ENCODE data around the gene NLGN4X.

The NLGN4X gene

DNA sequence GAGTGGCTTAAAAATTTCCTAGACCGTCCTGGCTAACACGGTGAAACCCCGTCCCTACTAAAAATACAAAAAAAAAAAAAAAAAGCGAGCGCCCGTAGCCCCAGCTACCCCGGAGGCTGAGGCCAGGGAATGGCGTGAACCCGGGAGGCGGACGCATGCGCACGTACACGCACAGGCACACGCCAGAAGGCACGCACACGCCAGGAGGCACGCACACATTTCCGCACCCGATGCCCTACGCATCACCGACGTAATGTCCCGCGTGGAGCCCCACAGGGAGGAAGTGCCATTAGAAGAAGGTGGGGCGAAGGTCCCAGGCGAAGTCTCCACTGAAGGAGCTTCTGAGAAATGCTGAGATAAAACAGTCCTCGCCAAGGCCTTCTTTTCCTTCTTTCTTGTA, 41.4 kb downstream of the NLGN4X start:
- Histone ChIP-seq H4K20me1 (ENCODE audit: low read depth, low read length) (no peaks in the 10 kb centered on the region), H3F3A (ENCODE audit: insufficient read depth) (no peaks in the 10 kb centered on the region)
- no peak for TF ChIP-seq EZH2phosphoT487 (conservative IDR thresholded peaks at IDR 0.05; ENCODE audit: low read length)
- TF ChIP-seq, protein P1, sequence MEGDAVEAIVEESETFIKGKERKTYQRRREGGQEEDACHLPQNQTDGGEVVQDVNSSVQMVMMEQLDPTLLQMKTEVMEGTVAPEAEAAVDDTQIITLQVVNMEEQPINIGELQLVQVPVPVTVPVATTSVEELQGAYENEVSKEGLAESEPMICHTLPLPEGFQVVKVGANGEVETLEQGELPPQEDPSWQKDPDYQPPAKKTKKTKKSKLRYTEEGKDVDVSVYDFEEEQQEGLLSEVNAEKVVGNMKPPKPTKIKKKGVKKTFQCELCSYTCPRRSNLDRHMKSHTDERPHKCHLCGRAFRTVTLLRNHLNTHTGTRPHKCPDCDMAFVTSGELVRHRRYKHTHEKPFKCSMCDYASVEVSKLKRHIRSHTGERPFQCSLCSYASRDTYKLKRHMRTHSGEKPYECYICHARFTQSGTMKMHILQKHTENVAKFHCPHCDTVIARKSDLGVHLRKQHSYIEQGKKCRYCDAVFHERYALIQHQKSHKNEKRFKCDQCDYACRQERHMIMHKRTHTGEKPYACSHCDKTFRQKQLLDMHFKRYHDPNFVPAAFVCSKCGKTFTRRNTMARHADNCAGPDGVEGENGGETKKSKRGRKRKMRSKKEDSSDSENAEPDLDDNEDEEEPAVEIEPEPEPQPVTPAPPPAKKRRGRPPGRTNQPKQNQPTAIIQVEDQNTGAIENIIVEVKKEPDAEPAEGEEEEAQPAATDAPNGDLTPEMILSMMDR (IDR thresholded peaks at IDR 0.05; ENCODE audit: insufficient read depth, low read length, poor library complexity, severe bottlenecking): no peak

DNA sequence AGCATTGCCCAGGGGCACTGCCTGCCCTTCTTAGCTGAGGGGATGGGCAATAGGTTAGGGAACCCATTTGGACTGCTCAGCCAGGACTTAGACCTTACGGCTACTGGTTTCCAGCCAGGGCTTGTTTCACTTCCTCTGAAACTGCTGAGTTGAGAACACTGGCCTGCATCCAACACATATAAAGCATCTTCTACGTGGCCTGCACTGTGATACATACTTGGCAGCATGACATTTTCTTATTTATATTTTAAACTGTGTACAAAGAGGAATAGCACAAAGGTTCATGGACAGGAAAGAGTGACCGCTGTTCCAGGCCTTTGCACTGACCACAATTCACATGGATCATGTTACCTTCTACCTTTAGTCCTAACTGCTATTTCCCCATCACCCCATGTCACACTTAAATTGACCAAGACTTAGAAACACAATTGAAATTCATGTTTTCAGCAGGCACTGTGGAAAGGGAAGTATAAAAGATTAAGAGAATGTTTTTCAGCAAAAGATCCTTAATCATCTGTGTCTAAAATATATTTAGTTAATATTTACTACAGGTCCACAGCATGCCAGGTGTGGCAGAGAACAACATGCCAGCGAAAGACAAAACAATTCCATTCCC, 43.7 kb downstream of the NLGN4X start:
- H3K36me3 ChIP-seq (ENCODE audit: low read length): no peaks in the 10 kb centered on the region
- no peaks in the 10 kb centered on the region for H3K27me3 ChIP-seq (ENCODE audit: low read length)
- no peak overlapping the region for H3K27ac ChIP-seq (ENCODE audit: low read depth, low read length)
- no peak for TF ChIP-seq EZH2phosphoT487 (conservative IDR thresholded peaks at IDR 0.05; ENCODE audit: low read length)
- TF ChIP-seq, protein P1 (IDR thresholded peaks at IDR 0.05; ENCODE audit: insufficient read depth, low read length, poor library complexity, severe bottlenecking): no peak
- H2AFZ ChIP-seq (ENCODE audit: low read depth, low read length, severe bottlenecking): no peak overlapping the region
- no peak overlapping the region for H3K4me2 ChIP-seq (ENCODE audit: low read depth, low read length, poor library complexity, severe bottlenecking)
- no peaks in the 10 kb centered on the region for H3K9me2 ChIP-seq (replicated peaks; ENCODE audit: insufficient read depth, low read length)
- no peak overlapping the region for H3K4me3 ChIP-seq (ENCODE audit: insufficient read depth, low read length, poor library complexity, severe bottlenecking)
- H3K79me2 ChIP-seq (ENCODE audit: insufficient read depth, low read length): no peaks in the 10 kb centered on the region
- no peaks in the 10 kb centered on the region for H4K20me1 ChIP-seq (ENCODE audit: low read depth, low read length)
- no peaks in the 10 kb centered on the region for H3F3A ChIP-seq (ENCODE audit: insufficient read depth)
- no peak overlapping the region for H3K9ac ChIP-seq (ENCODE audit: low read length)
- no peaks in the 10 kb centered on the region for H3K9me3 ChIP-seq (ENCODE audit: insufficient read depth, low read length)

More for the DNA sequence above, 41.4 kb downstream of the NLGN4X start:
- Histone ChIP-seq H3K79me2 (ENCODE audit: insufficient read depth, low read length) (no peaks in the 10 kb centered on the region), H3K4me3 (ENCODE audit: insufficient read depth, low read length, poor library complexity, severe bottlenecking) (no peak overlapping the region), H3K27ac (ENCODE audit: low read depth, low read length) (no peak overlapping the region), H3K9me3 (ENCODE audit: insufficient read depth, low read length) (no peaks in the 10 kb centered on the region), H2AFZ (ENCODE audit: low read depth, low read length, severe bottlenecking) (no peak overlapping the region), H3K9ac (ENCODE audit: low read length) (no peak overlapping the region), H3K36me3 (ENCODE audit: low read length) (no peaks in the 10 kb centered on the region), H3K27me3 (ENCODE audit: low read length) (no peaks in the 10 kb centered on the region), H3K9me2 (replicated peaks; ENCODE audit: insufficient read depth, low read length) (no peaks in the 10 kb centered on the region), H3K4me2 (ENCODE audit: low read depth, low read length, poor library complexity, severe bottlenecking) (no peak overlapping the region)

DNA sequence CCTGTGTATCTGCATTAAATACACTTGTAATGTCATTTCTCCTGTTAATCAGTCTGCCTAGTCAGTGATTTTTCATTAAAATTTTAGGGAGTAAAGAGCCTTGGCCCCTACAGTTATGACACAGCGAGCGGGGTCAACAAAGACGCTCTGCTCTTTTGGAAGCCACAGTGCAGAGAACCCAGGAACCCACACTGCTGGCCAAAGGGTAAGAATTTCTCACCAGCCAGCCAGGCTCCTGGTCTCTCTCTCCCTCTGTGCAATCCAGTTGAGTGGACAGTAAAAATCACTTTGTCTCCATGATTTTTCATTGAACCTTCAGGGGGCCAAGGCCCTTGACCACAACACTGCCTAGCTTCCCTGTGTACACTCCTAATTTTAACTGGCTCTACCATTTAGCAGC, 52.8 kb downstream of the NLGN4X start:
- no peaks in the 10 kb centered on the region for H3K9me2 ChIP-seq (replicated peaks; ENCODE audit: insufficient read depth, low read length)
- H4K20me1 ChIP-seq (ENCODE audit: low read depth, low read length): no peaks in the 10 kb centered on the region
- no peak overlapping the region for H3K4me3 ChIP-seq (ENCODE audit: insufficient read depth, low read length, poor library complexity, severe bottlenecking)
- H3K36me3 ChIP-seq (ENCODE audit: low read length): no peaks in the 10 kb centered on the region
- H3K27ac ChIP-seq (ENCODE audit: low read depth, low read length): no peak overlapping the region
- no peaks in the 10 kb centered on the region for H3K27me3 ChIP-seq (ENCODE audit: low read length)
- no peaks in the 10 kb centered on the region for H3K79me2 ChIP-seq (ENCODE audit: insufficient read depth, low read length)
- no peaks in the 10 kb centered on the region for H3K9me3 ChIP-seq (ENCODE audit: insufficient read depth, low read length)
- H3K4me2 ChIP-seq (ENCODE audit: low read depth, low read length, poor library complexity, severe bottlenecking): no peak overlapping the region
- no peak for TF ChIP-seq EZH2phosphoT487 (conservative IDR thresholded peaks at IDR 0.05; ENCODE audit: low read length)
- TF ChIP-seq, protein P1 (IDR thresholded peaks at IDR 0.05; ENCODE audit: insufficient read depth, low read length, poor library complexity, severe bottlenecking): no peak
- H2AFZ ChIP-seq (ENCODE audit: low read depth, low read length, severe bottlenecking): no peak overlapping the region
- H3K9ac ChIP-seq (ENCODE audit: low read length): no peak overlapping the region
- no peaks in the 10 kb centered on the region for H3F3A ChIP-seq (ENCODE audit: insufficient read depth)

Measured in SU-DHL-6 (cell line).